ENCODE measurements around the gene NEDD4L. TPM values are rescaled to one million over a fixed set of nuclear protein-coding genes. Genes with fewer than 3 reads are reported as not detected.
"Not testable (repeated sequence)": the region's sequence is repeated elsewhere in the genome, so short reads cannot be mapped to it uniquely, and the experiment has no call there.

The NEDD4L gene
- total RNA-seq, 2 experiments from 2014 or later: 3.7 to 4.2 TPM

- POLR2A ChIA-PET: no interaction called here
- CTCF ChIA-PET: no interaction called here
Measured at GRCh38 chr18:58270396-58270795, 226.4 kb downstream of the NEDD4L start.

- ChIA-PET CTCF (no interaction called here), POLR2A (no interaction called here)
Measured at GRCh38 chr18:58271770-58272169, 227.7 kb downstream of the NEDD4L start.

DNA sequence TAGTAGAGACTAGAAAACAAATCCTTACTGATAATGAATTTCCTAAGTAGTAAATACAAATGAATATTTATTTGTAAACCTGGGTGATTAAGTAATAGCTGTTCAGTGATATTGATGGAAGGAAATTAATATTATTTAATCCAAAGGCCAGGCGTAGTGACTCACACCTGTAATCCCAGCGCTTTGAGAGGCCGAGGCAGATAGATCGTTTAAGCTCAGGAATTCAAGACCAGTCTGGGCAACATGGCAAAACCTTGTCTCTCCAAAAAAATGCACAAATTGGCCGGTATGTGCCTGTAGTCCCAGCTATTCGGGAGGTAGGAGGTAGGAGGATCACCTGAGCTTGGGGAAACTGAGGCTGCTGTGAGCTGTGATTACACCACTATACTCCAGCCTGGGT is 228.2 kb downstream of the NEDD4L start:
- ChIA-PET CTCF (no interaction called here), POLR2A (no interaction called here)

GRCh38 chr18:58272779-58273435 is 228.9 kb downstream of the NEDD4L start:
- POLR2A ChIA-PET: no interaction called here
- CTCF ChIA-PET: no interaction called here

DNA sequence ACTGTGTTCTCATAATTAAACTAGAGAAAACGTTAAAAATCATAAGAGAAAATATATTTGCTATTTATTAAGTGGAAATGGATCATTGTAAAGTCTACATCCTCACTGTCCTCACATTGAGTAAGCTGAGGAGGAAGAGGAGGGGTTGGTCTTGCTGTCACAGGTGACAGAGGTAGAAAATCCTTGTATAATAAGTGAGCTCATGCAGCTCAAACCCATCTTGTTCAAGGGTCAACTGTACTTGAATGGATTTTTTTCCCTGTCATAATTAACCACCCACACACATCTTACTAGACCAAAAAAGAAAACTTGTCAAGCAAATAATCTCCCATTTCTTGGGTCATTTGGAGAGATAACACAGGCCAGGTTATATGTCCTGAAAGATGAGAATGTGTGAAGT is 231.2 kb downstream of the NEDD4L start:
- ChIA-PET CTCF (no interaction called here), POLR2A (no interaction called here)

GRCh38 chr18:58276789-58277739 is 233.0 kb downstream of the NEDD4L start:
- ChIA-PET CTCF (interaction anchor here (0.7 kb wide), 1 partner anchor 18 kb away, joined by 5 read pairs; no protein-coding TSS in a partner anchor), POLR2A (no interaction called here)

DNA sequence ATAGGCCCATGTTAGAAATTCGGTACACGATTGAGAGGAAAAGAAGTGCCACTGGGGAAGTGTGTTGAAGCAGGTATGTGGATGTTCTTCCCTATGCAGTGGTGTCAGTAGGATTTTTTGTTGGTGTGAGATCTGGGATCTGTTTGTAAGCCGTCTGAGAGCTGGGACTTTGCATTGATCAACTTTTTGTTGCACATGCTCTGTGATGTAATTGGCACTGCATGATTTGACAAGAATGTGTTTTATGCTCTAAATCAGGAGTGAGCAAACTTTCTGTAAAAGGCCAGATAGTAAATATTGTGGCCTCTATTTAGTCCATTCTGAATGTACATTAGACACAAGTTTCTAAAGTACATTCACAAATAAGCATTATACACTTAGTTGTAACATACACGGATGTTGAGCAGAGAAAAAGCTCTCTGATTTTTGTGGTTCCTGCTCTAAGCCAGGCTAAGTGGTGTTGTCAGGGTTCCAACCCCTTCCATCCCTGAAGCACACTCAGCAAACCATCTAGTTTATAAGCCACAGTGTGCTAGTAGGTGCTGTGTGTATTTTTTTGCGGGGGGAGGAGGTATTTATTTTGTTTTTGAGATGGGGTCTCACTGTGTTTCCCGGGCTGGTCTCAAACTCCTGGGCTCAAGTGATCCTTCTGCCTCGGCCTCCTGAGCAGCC is 235.6 kb downstream of the NEDD4L start:
- POLR2A ChIA-PET: no interaction called here
- CTCF ChIA-PET: no interaction called here

DNA sequence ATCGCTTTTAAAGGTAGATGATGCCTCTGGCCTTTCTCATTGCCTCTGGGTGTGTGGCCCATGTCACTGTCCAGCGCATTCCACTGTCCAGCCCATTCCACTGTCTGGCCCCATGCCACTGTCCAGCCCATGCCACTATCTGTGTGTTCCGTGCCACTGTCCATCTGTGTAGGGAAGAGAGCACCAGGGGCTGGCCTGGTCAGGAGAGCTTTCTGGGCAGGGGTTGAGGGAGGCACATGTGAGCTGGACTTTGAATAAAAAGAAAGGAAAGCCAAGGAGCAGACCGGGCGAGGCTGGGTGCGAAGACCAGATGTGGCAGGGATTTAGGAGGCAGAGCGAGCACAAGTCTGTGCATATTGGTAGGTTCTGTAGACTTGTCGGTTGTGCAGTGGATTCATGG is 236.2 kb downstream of the NEDD4L start:
- CTCF ChIA-PET: no interaction called here
- POLR2A ChIA-PET: no interaction called here

GRCh38 chr18:58282872-58283271 is 238.8 kb downstream of the NEDD4L start:
- CTCF ChIA-PET, POLR2A ChIA-PET: not testable (repeated sequence)

DNA sequence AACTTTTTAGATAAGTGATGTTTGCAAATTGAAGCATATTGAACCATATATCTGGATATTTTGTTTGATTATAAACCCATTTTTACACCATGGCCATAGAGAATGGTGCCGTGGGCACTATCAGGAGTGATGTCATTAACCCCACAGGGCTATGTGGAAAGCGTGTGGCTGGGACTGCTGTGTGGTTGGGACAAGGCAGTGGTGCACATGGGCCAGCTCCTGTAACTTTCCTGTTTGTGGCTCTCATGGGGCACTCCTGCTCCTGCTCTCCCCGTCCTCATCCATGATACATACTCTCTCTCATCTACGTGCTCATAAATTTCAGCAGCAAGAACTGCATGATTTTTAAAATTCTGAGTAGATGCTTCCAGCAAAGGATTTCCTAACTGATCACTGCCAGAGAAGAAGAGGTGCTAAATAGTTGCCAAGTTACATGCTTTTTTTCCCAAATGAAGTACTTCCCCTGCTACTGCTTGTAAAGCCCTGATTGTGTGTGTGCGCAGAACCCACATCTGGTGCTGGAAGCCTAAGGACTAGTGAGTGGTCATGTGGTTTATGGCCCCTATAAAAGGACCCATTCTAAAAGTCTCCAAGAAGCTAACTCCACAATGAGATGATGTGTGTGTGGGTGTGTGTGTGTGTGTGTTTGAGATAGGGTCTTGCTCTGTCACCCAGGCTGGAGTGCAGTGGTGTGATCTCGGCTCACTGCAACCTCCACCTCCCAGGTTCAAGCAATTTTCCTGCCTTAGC is 240.8 kb downstream of the NEDD4L start:
- ChIA-PET CTCF (interaction anchor here (0.6 kb wide), 1 partner anchor 31 kb away, joined by 3 read pairs; no protein-coding TSS in a partner anchor), POLR2A (no interaction called here)

GRCh38 chr18:58285449-58286130 is 241.6 kb downstream of the NEDD4L start:
- POLR2A ChIA-PET: no interaction called here
- CTCF ChIA-PET: interaction anchor here (0.6 kb wide), 1 partner anchor 31 kb away, joined by 3 read pairs; no protein-coding TSS in a partner anchor

DNA sequence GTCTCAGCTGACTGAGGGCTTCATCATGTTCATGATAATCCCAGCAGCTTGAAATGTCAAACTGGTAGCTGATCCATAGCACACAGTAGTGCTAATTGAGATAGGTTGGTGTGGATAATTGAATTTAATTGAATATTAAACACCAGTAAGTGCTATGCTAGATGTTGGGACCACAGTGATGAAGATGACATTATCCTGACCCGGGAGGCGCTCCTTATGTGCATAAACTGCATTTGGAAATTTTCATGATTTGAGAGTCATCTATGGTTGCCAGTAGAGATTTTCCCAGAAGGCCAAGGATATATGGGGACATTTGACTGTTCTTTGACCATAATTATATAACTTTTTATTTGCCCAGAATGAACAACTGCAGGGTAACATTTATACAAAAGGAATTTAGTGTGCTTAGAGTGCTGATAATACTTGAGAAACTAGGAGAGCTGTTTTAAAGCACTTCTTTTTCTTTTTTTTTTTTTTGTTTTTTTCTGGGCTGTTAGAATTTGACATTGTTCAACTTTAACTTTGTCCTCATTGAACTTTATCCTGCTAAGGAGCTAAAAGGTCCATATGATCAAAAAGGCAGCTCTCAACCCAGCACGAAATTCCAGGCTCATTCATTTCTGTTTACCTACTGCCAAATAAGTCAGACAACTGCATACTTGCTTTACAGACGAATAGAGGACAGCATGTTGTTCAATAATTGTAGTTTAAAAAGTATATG is 242.8 kb downstream of the NEDD4L start:
- CTCF ChIA-PET: no interaction called here
- POLR2A ChIA-PET: no interaction called here

DNA sequence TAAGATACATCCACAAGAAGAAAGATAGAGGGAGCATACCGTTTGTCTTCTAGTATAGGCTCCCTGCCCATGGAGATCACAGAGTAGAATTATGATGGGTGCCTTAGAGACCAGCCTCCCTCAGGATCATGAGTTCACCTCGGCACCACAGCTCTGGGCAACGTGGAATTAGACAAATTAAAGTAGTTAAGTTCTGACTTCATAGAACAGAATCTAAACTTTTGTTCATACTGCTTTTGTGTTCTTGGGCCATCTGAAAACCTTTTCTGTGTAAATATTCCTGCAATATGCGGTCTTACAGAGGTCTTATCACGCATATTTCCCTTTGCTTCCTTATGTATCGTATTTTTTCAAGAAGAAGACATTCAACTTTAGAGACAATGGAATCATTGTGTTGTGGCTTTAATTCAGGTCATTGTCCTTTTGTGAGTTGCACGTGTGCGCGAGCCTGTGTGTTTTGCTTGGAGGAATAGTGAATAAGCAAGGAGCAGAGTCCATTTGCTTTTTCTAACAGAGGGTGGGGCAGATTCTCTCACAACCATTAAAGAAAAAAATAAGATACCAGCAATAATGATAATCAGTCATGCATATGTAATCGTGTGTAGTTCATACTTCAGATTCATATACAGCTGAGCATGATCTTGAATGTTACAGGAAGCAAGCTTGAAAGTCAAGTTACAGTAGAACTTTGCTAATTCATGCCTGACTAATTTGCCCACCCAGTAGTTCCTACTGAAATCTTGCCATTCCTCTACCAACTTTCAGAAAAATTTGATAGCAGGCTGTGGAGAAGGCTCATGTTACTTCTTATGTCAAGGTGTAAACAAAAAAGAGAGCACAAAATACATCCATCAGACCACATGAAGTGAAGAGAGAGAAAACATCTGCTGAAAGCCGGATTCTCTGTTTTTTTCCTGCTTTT is 243.6 kb downstream of the NEDD4L start:
- ChIA-PET CTCF (no interaction called here), POLR2A (no interaction called here)

DNA sequence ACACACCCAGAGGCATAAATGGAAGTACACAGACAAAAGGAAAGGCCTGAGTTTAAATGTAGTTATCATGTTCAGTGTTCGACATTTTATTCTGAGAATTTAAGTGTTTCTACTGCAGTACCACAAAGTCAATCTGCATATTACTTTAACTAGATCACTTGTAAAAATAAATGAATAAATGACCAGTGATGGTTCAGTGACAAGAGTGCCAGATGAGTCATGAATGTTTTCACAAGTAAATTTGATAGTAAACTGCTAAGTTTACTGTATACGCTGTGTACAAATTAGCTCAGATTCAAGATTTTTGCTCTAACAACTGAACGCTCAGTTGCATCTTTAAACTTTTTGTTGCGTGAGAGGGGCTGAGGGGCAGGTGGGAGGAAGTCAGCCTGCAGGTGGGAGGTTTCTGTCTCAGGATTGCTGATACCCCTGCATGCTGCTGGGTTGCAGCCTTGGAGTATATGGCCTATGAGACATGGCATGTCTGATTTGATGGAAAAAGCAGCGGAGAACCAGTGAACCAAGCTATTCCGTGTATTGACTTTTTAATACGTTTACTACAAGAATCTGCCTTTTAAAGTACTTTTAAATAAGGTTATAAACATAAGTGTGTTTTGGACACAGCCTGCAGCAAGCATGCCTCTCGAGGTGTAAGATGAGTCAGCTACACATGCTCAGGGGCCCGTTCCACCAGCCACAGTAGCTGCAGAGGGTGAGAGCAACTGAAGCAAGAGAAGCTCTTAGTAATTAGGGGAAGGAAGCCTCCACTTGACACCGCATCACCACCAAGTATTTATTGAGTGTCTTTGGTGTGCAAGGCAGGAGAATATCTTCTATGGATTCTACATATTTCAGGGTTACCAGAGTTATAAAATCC is 245.1 kb downstream of the NEDD4L start:
- POLR2A ChIA-PET: no interaction called here
- CTCF ChIA-PET: no interaction called here

DNA sequence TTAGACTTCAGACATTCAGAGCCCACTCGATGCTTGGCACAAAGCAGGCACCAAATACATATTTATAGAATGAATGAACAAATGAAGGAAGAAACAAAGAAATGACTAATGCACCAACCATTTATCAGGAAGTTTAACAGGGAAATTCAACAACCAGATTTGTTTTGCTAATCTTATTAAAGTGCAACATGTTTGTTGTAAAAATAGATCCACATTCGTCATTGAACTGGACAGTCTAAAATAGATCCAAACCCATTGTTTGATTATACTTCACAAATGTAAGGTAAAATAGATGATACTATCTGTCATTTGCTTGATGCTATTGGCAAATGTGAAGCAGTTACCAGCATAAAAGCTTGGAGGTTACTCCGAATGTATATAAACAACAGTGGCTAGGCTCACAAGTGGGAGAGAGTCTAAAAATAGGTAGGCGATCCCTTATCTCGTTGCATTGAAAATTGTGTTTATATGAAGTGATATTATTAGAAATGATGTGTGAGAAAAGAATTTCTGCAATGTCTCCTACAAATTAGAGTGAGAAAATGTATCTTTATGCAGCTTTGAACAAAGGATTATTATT is 246.2 kb downstream of the NEDD4L start:
- POLR2A ChIA-PET: no interaction called here

GRCh38 chr18:58291131-58291530 is 247.1 kb downstream of the NEDD4L start:
- ChIA-PET POLR2A (no interaction called here), CTCF (no interaction called here)

More for the DNA sequence above, 246.2 kb downstream of the NEDD4L start:
- CTCF ChIA-PET: no interaction called here

Measured in activated CD8-positive, alpha-beta memory T cell treated with anti-CD3 and anti-CD28 coated beads for 36 hours (primary cell).